Stimulated activated CD4-positive, alpha-beta T cell treated with anti-CD3 and anti-CD28 coated beads, Interleukin-2, amount 100 ng/mL, for 4 hours (primary cell): ENCODE measurements around the gene AJM1.
"Not testable (repeated sequence)": the region's sequence is repeated elsewhere in the genome, so short reads cannot be mapped to it uniquely, and the experiment has no call there.

Experiments used
- DNase-seq: peaks from one replicate; pipeline ENCODE4 v3.0.0-alpha.2; 2020; ENCODE audit warnings: low read depth

Gene AJM1

GRCh38 chr9:136842380-136842948, at the start of gene AJM1:
Gene AJM1, plus strand, starts transcription at chr9:136842478. Its CDS starts 1,937 bp downstream, at chr9:136844415.
- DNase-seq = peak; percentile 57

GRCh38 chr9:136793086-136793946, 49.0 kb upstream of the AJM1 start:
- no peak for DNase-seq

GRCh38 chr9:136794281-136794999, 47.8 kb upstream of the AJM1 start:
- no peak for DNase-seq

GRCh38 chr9:136795000-136795348, 47.3 kb upstream of the AJM1 start:
- no peak for DNase-seq

GRCh38 chr9:136796238-136796774, 46.0 kb upstream of the AJM1 start, which contains the start of gene CCDC183:
Gene CCDC183, plus strand, starts transcription at chr9:136796338. Its CDS starts 60 bp downstream, at chr9:136796398.
- no peak for DNase-seq

- DNase-seq = not testable (repeated sequence)
Observed at GRCh38 chr9:136796775-136797347, 45.4 kb upstream of the AJM1 start.

GRCh38 chr9:136798708-136799078, 43.6 kb upstream of the AJM1 start:
- DNase-seq = no peak

GRCh38 chr9:136799079-136799853, 43.0 kb upstream of the AJM1 start:
- DNase-seq = no peak

GRCh38 chr9:136799854-136800657, 42.2 kb upstream of the AJM1 start:
- peak; percentile 87 for DNase-seq

- DNase-seq = no peak
Observed at GRCh38 chr9:136802321-136802720, 40.0 kb upstream of the AJM1 start.

- DNase-seq = not testable (repeated sequence)
Observed at GRCh38 chr9:136803009-136803550, 39.2 kb upstream of the AJM1 start.

GRCh38 chr9:136803551-136804508, 38.4 kb upstream of the AJM1 start:
- DNase-seq = no peak

- DNase-seq = no peak
Observed at GRCh38 chr9:136804509-136805206, 37.6 kb upstream of the AJM1 start.

GRCh38 chr9:136805207-136805740, 37.0 kb upstream of the AJM1 start:
- DNase-seq = no peak

- no peak for DNase-seq
Observed at GRCh38 chr9:136806067-136806466, 36.2 kb upstream of the AJM1 start.

GRCh38 chr9:136806631-136807201, 35.6 kb upstream of the AJM1 start:
- DNase-seq = no peak

- DNase-seq = peak; percentile 75
Observed at GRCh38 chr9:136807281-136808074, 34.8 kb upstream of the AJM1 start, which contains the start of gene RABL6. Gene RABL6, plus strand, starts transcription at chr9:136807948. Its CDS starts 249 bp downstream, at chr9:136808197.
